Fibroblast of skin of left quadriceps (primary cell): ENCODE data around the gene FERD3L.

ENCODE experiments used
- DNase-seq, 2 experiments: peaks; one replicate each; pipeline ENCODE4 v3.0.0-alpha.2; 2013; ENCODE audit warnings: low read depth in 2 of 2

The FERD3L gene

GRCh38 chr7:19099924-19100323 is 45.3 kb downstream of the FERD3L start:
- no peak for DNase-seq

- DNase-seq: no peak
These were observed 46.0 kb downstream of the FERD3L start for GRCh38 chr7:19099194-19099593.

- DNase-seq: no peak
These were observed 46.7 kb downstream of the FERD3L start for GRCh38 chr7:19098510-19098909.

GRCh38 chr7:19097165-19098055 is 47.8 kb downstream of the FERD3L start:
- no peak for DNase-seq

GRCh38 chr7:19095353-19095860 is 49.8 kb downstream of the FERD3L start:
- no peak for DNase-seq
